ENCODE results near the gene PARD6B. TPM values are rescaled to one million over a fixed set of nuclear protein-coding genes. Genes with fewer than 3 reads are reported as not detected.
"Not testable (repeated sequence)": the region's sequence is repeated elsewhere in the genome, so short reads cannot be mapped to it uniquely, and the experiment has no call there.

Gene PARD6B
- total RNA-seq, 1 donor from 2014 or later, result 6.0 TPM

DNA sequence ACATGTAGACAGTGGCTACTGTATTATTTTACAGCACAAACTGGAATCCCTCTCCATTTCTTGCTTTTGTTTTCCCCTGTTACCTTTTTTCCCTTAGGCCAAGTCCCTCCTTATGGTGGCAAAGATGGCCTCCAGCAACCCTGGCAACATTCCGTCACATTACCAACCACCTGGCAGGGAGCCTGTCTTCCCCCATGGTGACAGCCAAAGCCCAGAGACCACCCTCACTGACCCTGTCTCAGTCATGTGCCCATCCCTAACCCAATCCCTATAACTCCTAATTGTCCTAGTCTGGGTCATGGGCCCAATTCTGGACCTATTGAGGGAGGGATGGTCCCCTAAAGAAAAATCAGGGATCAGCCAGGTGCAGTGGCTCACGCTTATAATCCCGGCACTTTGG lies 27.6 kb downstream of the PARD6B start:
- no peaks in the 10 kb centered on the region for H3K9me3 Mint-ChIP-seq
- intact Hi-C loops (cut with micrococcal nuclease), result no loop called here
- no peaks in the 10 kb centered on the region for H3K36me3 Mint-ChIP-seq (ENCODE audit: low read depth)
- H3K27ac Mint-ChIP-seq, result no peak overlapping the region
- peaks cover 3% of the 10 kb centered on the region for H3K27me3 Mint-ChIP-seq
- H3K4me1 Mint-ChIP-seq, result no peaks in the 10 kb centered on the region
- DNase-seq, result no peak
- H3K4me3 Mint-ChIP-seq, result no peak overlapping the region

- Mint-ChIP-seq H3K27me3 (peaks cover 3% of the 10 kb centered on the region), H3K4me1 (no peaks in the 10 kb centered on the region), H3K27ac (peak overlapping the region; percentile 31), H3K36me3 (ENCODE audit: low read depth) (no peaks in the 10 kb centered on the region), H3K9me3 (no peaks in the 10 kb centered on the region), H3K4me3 (no peak overlapping the region)
- DNase-seq, result no peak
- intact Hi-C loops (cut with micrococcal nuclease), result no loop called here
Observed at GRCh38 chr20:50759678-50760077, 28.3 kb downstream of the PARD6B start.

DNA sequence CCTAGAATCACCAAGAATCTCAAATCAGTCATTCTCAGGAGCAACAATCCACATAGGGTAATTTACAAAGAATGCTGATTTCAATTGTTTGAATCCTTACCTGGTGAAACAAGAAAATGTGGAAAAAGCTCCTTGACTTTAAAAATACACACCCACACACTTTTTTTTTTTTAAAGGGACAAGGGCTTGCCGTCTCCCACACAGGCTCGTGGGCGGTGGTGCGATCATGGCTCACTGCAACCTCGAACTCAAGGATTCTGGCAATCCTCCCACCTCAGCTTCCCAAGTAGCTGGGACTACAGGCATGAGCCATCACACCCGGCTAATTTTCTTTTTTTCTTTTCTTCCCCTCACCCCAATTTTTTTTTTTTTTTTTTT lies 30.7 kb downstream of the PARD6B start:
- no peaks in the 10 kb centered on the region for H3K9me3 Mint-ChIP-seq
- intact Hi-C loops (cut with micrococcal nuclease), result no loop called here
- H3K27ac Mint-ChIP-seq, result no peak overlapping the region
- no peak overlapping the region for H3K4me3 Mint-ChIP-seq
- no peaks in the 10 kb centered on the region for H3K36me3 Mint-ChIP-seq (ENCODE audit: low read depth)
- H3K27me3 Mint-ChIP-seq, result peaks cover 4% of the 10 kb centered on the region
- no peaks in the 10 kb centered on the region for H3K4me1 Mint-ChIP-seq
- DNase-seq, result no peak

- no peaks in the 10 kb centered on the region for H3K9me3 Mint-ChIP-seq
- H3K36me3 Mint-ChIP-seq (ENCODE audit: low read depth), result no peaks in the 10 kb centered on the region
Observed at GRCh38 chr20:50762435-50763220, 31.2 kb downstream of the PARD6B start.

GRCh38 chr20:50763550-50764458 lies 32.4 kb downstream of the PARD6B start:
- H3K36me3 Mint-ChIP-seq (ENCODE audit: low read depth); intact Hi-C loops (cut with micrococcal nuclease); H3K27ac Mint-ChIP-seq; H3K9me3 Mint-ChIP-seq; DNase-seq; H3K27me3 Mint-ChIP-seq; H3K4me3 Mint-ChIP-seq; H3K4me1 Mint-ChIP-seq: not testable (repeated sequence)

More at GRCh38 chr20:50762435-50763220, 31.2 kb downstream of the PARD6B start:
- H3K27ac Mint-ChIP-seq, result no peak overlapping the region
- no peak overlapping the region for H3K4me3 Mint-ChIP-seq
- H3K4me1 Mint-ChIP-seq, result no peaks in the 10 kb centered on the region
- no peak for DNase-seq
- intact Hi-C loops (cut with micrococcal nuclease), result no loop called here
- peaks cover 6% of the 10 kb centered on the region for H3K27me3 Mint-ChIP-seq

DNA sequence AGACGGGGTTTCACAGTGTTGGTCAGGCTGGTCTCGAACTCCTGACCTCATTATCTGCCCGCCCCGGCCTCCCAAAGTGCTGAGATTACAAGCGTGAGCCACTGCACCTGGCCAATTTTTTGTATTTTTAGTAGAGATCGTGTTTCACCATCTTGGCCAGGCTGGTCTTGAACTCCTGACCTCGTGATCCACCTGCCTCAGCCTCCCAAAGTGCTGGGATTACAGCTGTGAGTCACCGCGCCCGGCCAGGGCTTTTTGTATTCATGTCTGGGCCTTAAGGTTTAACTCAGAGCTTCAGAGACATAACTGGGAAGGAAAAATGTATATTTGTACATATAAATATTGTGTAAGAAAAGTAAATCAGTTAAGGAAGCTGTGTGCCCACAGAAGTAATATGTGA lies 33.9 kb downstream of the PARD6B start:
- H3K27ac Mint-ChIP-seq, H3K4me3 Mint-ChIP-seq: not testable (repeated sequence)

DNA sequence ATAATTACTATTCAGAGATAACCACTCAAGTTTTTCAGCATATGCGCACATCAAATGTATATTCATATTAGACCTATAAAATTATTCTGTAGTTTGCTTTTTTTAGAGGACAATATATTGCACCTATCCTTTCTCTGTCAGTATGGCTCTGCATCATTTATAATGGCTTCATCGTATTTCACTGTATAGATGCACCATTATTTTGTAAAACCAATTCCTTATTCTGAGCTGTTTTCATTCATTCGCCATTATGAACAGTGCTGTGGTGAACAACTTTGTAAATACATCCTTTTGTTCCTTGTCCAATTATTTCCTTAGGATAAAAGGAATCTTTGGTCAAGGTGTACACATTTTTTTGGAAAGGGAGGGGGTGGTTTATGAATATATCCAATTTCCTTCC lies 34.3 kb downstream of the PARD6B start:
- Mint-ChIP-seq H3K9me3 (no peaks in the 10 kb centered on the region), H3K27ac (no peak overlapping the region), H3K36me3 (ENCODE audit: low read depth) (no peaks in the 10 kb centered on the region), H3K4me3 (no peak overlapping the region), H3K4me1 (no peaks in the 10 kb centered on the region), H3K27me3 (peaks cover 4% of the 10 kb centered on the region)
- DNase-seq, result no peak
- intact Hi-C loops (cut with micrococcal nuclease), result no loop called here

More for the DNA sequence above, 33.9 kb downstream of the PARD6B start:
- DNase-seq; H3K4me1 Mint-ChIP-seq; H3K9me3 Mint-ChIP-seq; H3K36me3 Mint-ChIP-seq (ENCODE audit: low read depth); H3K27me3 Mint-ChIP-seq; intact Hi-C loops (cut with micrococcal nuclease): not testable (repeated sequence)

- H3K9me3 Mint-ChIP-seq; H3K27me3 Mint-ChIP-seq; H3K36me3 Mint-ChIP-seq (ENCODE audit: low read depth); intact Hi-C loops (cut with micrococcal nuclease); H3K27ac Mint-ChIP-seq; H3K4me1 Mint-ChIP-seq; DNase-seq; H3K4me3 Mint-ChIP-seq: not testable (repeated sequence)
Observed at GRCh38 chr20:50766955-50767809, 35.8 kb downstream of the PARD6B start.

GRCh38 chr20:50768991-50769390 lies 37.6 kb downstream of the PARD6B start:
- H3K9me3 Mint-ChIP-seq; H3K4me1 Mint-ChIP-seq; H3K4me3 Mint-ChIP-seq; intact Hi-C loops (cut with micrococcal nuclease); DNase-seq; H3K27ac Mint-ChIP-seq; H3K36me3 Mint-ChIP-seq (ENCODE audit: low read depth); H3K27me3 Mint-ChIP-seq: not testable (repeated sequence)

DNA sequence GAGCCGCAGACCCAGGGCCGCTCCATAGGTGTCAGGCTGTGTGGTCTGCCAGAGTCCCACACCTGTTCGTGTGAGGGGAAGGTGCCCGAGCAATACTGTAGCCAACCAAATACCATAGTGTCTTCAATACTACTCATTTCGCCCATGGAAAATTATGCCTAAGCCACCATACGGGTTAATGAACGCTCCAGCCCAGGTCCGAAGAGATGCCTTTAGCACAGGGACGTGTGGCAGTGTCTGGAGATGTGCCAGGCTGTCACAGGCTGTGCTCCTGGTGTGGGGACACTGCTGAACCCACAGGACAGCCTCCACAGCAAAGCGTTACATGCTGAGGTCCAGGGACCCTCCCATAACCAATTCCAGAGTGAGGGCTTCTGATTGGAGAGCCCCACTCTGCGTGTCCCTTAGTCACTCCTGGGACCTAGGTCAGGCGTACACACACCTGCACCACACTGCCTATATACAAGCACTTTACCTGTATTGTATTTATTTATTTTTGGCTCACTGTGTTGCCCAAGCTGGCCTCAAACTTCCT lies 38.2 kb downstream of the PARD6B start:
- H3K9me3 Mint-ChIP-seq; DNase-seq; H3K4me3 Mint-ChIP-seq; intact Hi-C loops (cut with micrococcal nuclease); H3K27ac Mint-ChIP-seq; H3K4me1 Mint-ChIP-seq; H3K27me3 Mint-ChIP-seq; H3K36me3 Mint-ChIP-seq (ENCODE audit: low read depth): not testable (repeated sequence)

- H3K27me3 Mint-ChIP-seq; H3K4me1 Mint-ChIP-seq; H3K9me3 Mint-ChIP-seq; H3K4me3 Mint-ChIP-seq; H3K36me3 Mint-ChIP-seq (ENCODE audit: low read depth); DNase-seq; H3K27ac Mint-ChIP-seq; intact Hi-C loops (cut with micrococcal nuclease): not testable (repeated sequence)
Observed at GRCh38 chr20:50771419-50772080, 40.2 kb downstream of the PARD6B start.

DNA sequence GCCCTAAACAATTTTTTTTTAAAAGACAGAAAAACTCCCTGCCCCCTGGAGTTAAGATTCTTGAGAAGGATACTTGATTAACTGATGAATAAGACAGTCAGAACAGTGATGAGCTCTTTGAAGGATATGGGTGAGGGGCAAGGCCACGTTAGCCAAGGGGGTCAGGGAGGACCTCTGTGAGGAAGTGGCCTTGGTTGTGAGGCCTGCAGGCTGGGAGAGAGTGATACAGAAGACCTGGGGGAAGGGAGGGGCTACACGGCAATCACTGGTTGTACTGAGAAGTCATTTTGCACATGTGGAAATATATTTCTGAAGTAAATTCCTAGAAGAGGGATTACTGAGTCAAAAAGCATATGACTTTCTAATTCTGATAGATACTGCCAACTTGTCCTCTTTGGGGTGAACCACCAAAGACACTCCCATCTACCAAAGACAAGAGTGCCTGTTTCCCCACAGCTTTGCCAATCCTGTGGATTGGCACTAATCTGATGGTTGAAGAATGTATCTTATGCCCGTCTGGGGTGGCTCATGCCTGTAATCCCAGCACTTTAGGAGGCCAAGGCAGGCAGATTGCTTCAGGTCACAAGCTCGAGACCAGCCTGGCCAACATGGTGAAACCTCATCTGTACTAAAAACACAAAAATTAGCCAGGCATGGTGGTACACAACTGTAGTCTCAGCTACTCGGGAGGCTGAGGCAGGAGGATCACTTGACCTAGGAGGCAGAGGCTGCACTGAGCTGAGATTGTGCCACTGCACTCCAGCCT lies 41.2 kb downstream of the PARD6B start:
- no peak for DNase-seq
- peaks cover 3% of the 10 kb centered on the region for H3K27me3 Mint-ChIP-seq
- H3K4me1 Mint-ChIP-seq, result no peaks in the 10 kb centered on the region
- no peaks in the 10 kb centered on the region for H3K9me3 Mint-ChIP-seq
- intact Hi-C loops (cut with micrococcal nuclease), result no loop called here
- no peaks in the 10 kb centered on the region for H3K36me3 Mint-ChIP-seq (ENCODE audit: low read depth)
- no peak overlapping the region for H3K27ac Mint-ChIP-seq
- no peak overlapping the region for H3K4me3 Mint-ChIP-seq

All from activated CD4-positive, alpha-beta T cell treated with anti-CD3 and anti-CD28 coated beads, Interleukin-2, amount 10 ng/mL, durations not matched to agents 24 days and 14 days (primary cell).